Spleen (tissue), 11 donors: ENCODE data around the gene EEF1AKMT1. TPM values are rescaled to one million over a fixed set of nuclear protein-coding genes. Genes with fewer than 3 reads are reported as not detected.
A peak's percentile ranks its signal among the peaks of the same experiment; 100 is the strongest.

Source experiments
- DNase-seq: peaks from one replicate; pipeline ENCODE4 v3.0.0-alpha.2; 2020
- H3K27ac ChIP-seq, 8 donors: fragments of 200-600 bp; sonication (generic) in 7 of 8; 1 replicate in 4 of 8; 2 replicates in 4 of 8; pipeline versions ENCODE4 v1.5.0 to v1.8.0; 2016 to 2021; ENCODE audit warnings: inconsistent platforms in 4 of 8, mild to moderate bottlenecking in 4 of 8, moderate library complexity in 1 of 8
- H3K27me3 ChIP-seq, 7 donors: fragments of 200-600 bp; sonication (generic) in 6 of 7; replicated peaks in 1 of 7; 1 replicate in 4 of 7; 2 replicates in 3 of 7; pipeline versions ENCODE4 v1.5.0 to v1.8.0; 2016 to 2021; ENCODE audit warnings: inconsistent platforms in 3 of 7, mild to moderate bottlenecking in 1 of 7
- H3K36me3 ChIP-seq, 6 donors: fragments of 200-600 bp; sonication (generic) in 5 of 6; 1 replicate in 4 of 6; 2 replicates in 2 of 6; pipeline versions ENCODE4 v1.5.0 to v1.8.0; 2016 to 2021; ENCODE audit warnings: inconsistent platforms in 2 of 6
- H3K4me1 ChIP-seq, 6 donors: fragments of 200-600 bp; sonication (generic) in 5 of 6; 1 replicate in 3 of 6; 2 replicates in 3 of 6; pipeline versions ENCODE4 v1.5.0 to v1.8.0; 2016 to 2021; ENCODE audit warnings: inconsistent platforms in 3 of 6
- H3K4me3 ChIP-seq, 8 donors: fragments of 200-600 bp; sonication (generic) in 7 of 8; 1 replicate in 4 of 8; 2 replicates in 4 of 8; pipeline versions ENCODE4 v1.5.0 to v1.8.0; 2016 to 2021; ENCODE audit warnings: inconsistent platforms in 4 of 8, mild to moderate bottlenecking in 4 of 8, moderate library complexity in 2 of 8
- H3K9me3 ChIP-seq, 8 donors: fragments of 200-600 bp; sonication (generic) in 7 of 8; 1 replicate in 4 of 8; 2 replicates in 4 of 8; pipeline versions ENCODE4 v1.5.0 to v1.8.0; 2016 to 2021; ENCODE audit warnings: inconsistent platforms in 4 of 8
- CTCF ChIP-seq, 11 experiments: fragments of 200-600 bp in 7 of 11; fragments of 450-650 bp in 4 of 11; sonication (generic) in 4 of 11; IDR thresholded peaks in 8 of 11; conservative IDR thresholded peaks in 3 of 11; 1 replicate in 7 of 11; 2 replicates in 4 of 11; pipeline versions ENCODE4 v1.4.0 to v1.8.0; 2016 to 2021; ENCODE audit warnings: antibody characterized with exemption in 11 of 11, inconsistent platforms in 4 of 11, mild to moderate bottlenecking in 1 of 11
- POLR2A ChIP-seq, 3 donors: fragments of 450-650 bp; IDR thresholded peaks; one replicate each; pipeline ENCODE4 v1.5.1; 2017; ENCODE audit warnings: antibody characterized with exemption in 3 of 3, mild to moderate bottlenecking in 1 of 3
- POLR2AphosphoS5 ChIP-seq, 3 donors: sonication (generic); formaldehyde crosslinking; IDR thresholded peaks; one replicate each; pipeline ENCODE4 v1.5.1; 2017; ENCODE audit warnings: antibody characterized with exemption in 3 of 3
- WGBS, 5 donors: extraction: QIAGEN DNeasy Blood & Tissue Kit in 3 of 5; methylation state at CpG; one replicate each; pipeline versions ENCODE4 v1.1.5 to v1.1.7; 2013 to 2018; 5-methylcytosine and 5-hydroxymethylcytosine counted together
- intact Hi-C: fragments of 100-400 bp; cut with DNase I; formaldehyde crosslinking; loops from one replicate; pipeline ENCODE4 v1.15.0; 2023; ENCODE audit warnings: low total_unique reads
- polyA plus RNA-seq, 3 donors: library from polyadenylated mRNA; stranded (reverse); fragments of 200-250 nt; gene quantifications; one replicate each; pipeline ENCODE4 v1.2.1, GENCODE V29; 2013
- total RNA-seq, 7 donors: library from RNA; depleted of rRNA in 3 of 7; stranded (reverse); fragments of >200 nt in 3 of 7; fragmentation: NEBNext Ultra II Directional in 4 of 7; extraction: Animal tissue kit (Norgen Biotek cat#: 25700) in 4 of 7; gene quantifications; one replicate each; pipeline versions ENCODE4 v1.1.0 to v1.2.1, GENCODE V29; 2016 to 2021
- donor health status: healthy with polysubstance abuse.
- donor health status: DM: no; HTN: no; CAD: no; lungs with moderate emphysema.
- donor health status: DM: no; HTN: no; CAD: no.
- donor health status: Bipolar disorder and iron deficiency.
- donor health status: healthy.
- donor health status: DM: no; HTN: no; CAD: no.
- donor health status: DM: yes; HTN: yes; CAD: no.

EEF1AKMT1 gene
- total and polyA plus RNA-seq, 10 donors, result 3.8 to 10.1 (median 7.0) TPM

- WGBS, 5 donors, result 91 to 99% (median 96%) methylated on average over 2 of the region's 2 CpGs
- no peak overlapping the region for H3K27ac ChIP-seq
- intact Hi-C loops, result no loop called here
- H3K36me3 ChIP-seq, result peaks cover 2 to 66% (median 36%) of the 10 kb centered on the region in 6 donors
- H3K27me3 ChIP-seq, result no peaks in the 10 kb centered on the region
- H3K4me3 ChIP-seq, result no peak overlapping the region
- no peak for DNase-seq
- TF ChIP-seq POLR2A (IDR thresholded peaks at IDR 0.05) (no peak), CTCF (IDR thresholded peaks at IDR 0.05 in 8 of 11, conservative IDR thresholded peaks at IDR 0.05 in 3 of 11) (no peak), POLR2AphosphoS5 (IDR thresholded peaks at IDR 0.05) (no peak)
- H3K4me1 ChIP-seq, result peaks cover 0 to 11% (median 2%) of the 10 kb centered on the region in 6 donors
- H3K9me3 ChIP-seq, result no peaks in the 10 kb centered on the region
Measured at GRCh38 chr13:20810808-20811207, 37.0 kb upstream of the EEF1AKMT1 start.

GRCh38 chr13:20808874-20809273, 35.1 kb upstream of the EEF1AKMT1 start:
- 93 to 96% (median 95%) methylated on average over 4 of the region's 4 CpGs for WGBS, 5 donors
- no peak overlapping the region for H3K4me3 ChIP-seq
- H3K36me3 ChIP-seq, result peaks cover 2 to 78% (median 36%) of the 10 kb centered on the region in 6 donors
- no peaks in the 10 kb centered on the region for H3K27me3 ChIP-seq
- DNase-seq, result no peak
- intact Hi-C loops, result no loop called here
- H3K27ac ChIP-seq, result no peak overlapping the region
- H3K4me1 ChIP-seq, result peaks cover 0 to 4% (median 0%) of the 10 kb centered on the region in 6 donors
- no peaks in the 10 kb centered on the region for H3K9me3 ChIP-seq
- TF ChIP-seq POLR2A (IDR thresholded peaks at IDR 0.05), result no peak
- no peak for TF ChIP-seq POLR2AphosphoS5 (IDR thresholded peaks at IDR 0.05)
- no peak for TF ChIP-seq CTCF (IDR thresholded peaks at IDR 0.05 in 8 of 11, conservative IDR thresholded peaks at IDR 0.05 in 3 of 11)

GRCh38 chr13:20803180-20803965, 29.6 kb upstream of the EEF1AKMT1 start:
- Histone ChIP-seq H3K9me3 (no peaks in the 10 kb centered on the region), H3K27ac (no peak overlapping the region), H3K27me3 (no peaks in the 10 kb centered on the region), H3K4me3 (no peak overlapping the region), H3K4me1 (peaks cover 0 to 5% (median 0%) of the 10 kb centered on the region in 6 donors), H3K36me3 (peaks cover 0 to 70% (median 24%) of the 10 kb centered on the region in 6 donors)
- no peak for DNase-seq
- 91 to 98% (median 92%) methylated on average over 3 of the region's 3 CpGs for WGBS, 5 donors
- TF ChIP-seq CTCF (IDR thresholded peaks at IDR 0.05 in 8 of 11, conservative IDR thresholded peaks at IDR 0.05 in 3 of 11) (no peak), POLR2A (IDR thresholded peaks at IDR 0.05) (no peak), POLR2AphosphoS5 (IDR thresholded peaks at IDR 0.05) (no peak)
- intact Hi-C loops, result no loop called here

GRCh38 chr13:20801707-20802106, 27.9 kb upstream of the EEF1AKMT1 start:
- no peak overlapping the region for H3K4me3 ChIP-seq
- intact Hi-C loops, result no loop called here
- peak in 1 of 3 donors; percentile 57 for TF ChIP-seq POLR2AphosphoS5 (IDR thresholded peaks at IDR 0.05)
- TF ChIP-seq CTCF (IDR thresholded peaks at IDR 0.05 in 8 of 11, conservative IDR thresholded peaks at IDR 0.05 in 3 of 11), result no peak
- WGBS, 5 donors, result 24 to 39% (median 34%) methylated on average over 2 of the region's 2 CpGs
- peak overlapping the region in 1 of 8 donors; percentile 23 for H3K27ac ChIP-seq
- no peaks in the 10 kb centered on the region for H3K9me3 ChIP-seq
- H3K27me3 ChIP-seq, result no peaks in the 10 kb centered on the region
- no peak for DNase-seq
- H3K36me3 ChIP-seq, result peaks cover 0 to 70% (median 13%) of the 10 kb centered on the region in 6 donors
- H3K4me1 ChIP-seq, result peaks cover 0 to 17% (median 6%) of the 10 kb centered on the region in 6 donors
